Activated CD4-positive, CD25-positive, alpha-beta regulatory T cell (primary cell): ENCODE results near the gene PTH2R.
"Not testable (repeated sequence)": the region's sequence is repeated elsewhere in the genome, so short reads cannot be mapped to it uniquely, and the experiment has no call there.

Experiments
- DNase-seq, 4 experiments: peaks; one replicate each; lab custom pipeline; 2025; lab: John Stamatoyannopoulos, UW

The PTH2R gene

DNA sequence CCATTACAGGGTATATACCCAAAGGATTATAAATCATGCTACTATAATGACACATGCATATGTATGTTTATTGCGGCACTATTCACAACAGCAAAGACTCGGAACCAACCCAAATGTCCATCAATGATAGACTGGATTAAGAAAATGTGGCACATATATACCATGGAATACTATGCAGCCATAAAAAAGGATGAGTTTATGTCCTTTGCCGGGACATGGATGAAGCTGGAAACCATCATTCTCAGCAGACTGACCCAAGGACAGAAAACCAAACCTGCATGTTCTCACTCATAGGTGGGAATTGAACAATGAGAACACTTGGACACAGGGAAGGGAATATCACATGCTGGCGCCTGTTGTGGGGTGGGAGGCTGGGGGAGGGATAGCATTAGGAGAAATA lies 9.8 kb upstream of the PTH2R start:
- DNase-seq = not testable (repeated sequence)

DNA sequence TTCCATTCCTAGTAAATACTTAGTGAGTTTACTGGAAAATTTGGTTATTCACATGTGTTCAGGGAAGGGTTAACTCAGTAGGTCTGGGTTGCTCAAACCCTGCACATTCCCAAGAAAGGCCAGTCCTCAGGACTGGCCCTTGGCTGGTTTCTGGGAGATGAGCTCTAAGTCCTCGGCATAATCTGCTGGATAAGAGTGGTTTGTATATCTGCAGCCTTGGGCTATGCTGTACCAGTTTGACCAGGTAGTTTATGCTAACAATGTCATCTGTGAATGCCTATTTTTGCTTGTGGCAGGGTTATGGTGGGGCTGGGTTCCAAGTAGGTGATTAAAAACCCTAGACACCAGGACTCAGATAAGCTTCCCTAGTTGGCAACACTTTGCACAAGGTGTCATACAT lies 7.4 kb upstream of the PTH2R start:
- no peak for DNase-seq

DNA sequence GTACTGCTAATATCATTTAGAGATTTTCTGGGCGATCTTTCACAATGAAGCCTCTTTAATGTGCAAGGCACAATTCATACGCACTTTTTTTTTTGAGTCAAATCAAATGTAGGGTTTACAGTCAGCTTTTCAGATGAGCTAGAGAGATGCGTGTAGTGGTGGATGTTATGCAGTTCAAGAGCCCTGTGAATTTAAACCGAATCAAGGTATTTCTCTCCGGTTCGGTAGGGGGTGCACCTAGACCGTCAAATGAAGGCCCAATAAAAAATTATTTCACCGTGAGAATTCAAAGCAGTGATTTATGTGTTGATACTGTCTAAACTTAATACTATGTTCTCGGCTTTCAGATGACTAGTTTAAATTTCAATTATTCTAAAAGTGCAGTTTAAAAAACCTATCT lies 1.1 kb downstream of the PTH2R start:
- DNase-seq = no peak

DNA sequence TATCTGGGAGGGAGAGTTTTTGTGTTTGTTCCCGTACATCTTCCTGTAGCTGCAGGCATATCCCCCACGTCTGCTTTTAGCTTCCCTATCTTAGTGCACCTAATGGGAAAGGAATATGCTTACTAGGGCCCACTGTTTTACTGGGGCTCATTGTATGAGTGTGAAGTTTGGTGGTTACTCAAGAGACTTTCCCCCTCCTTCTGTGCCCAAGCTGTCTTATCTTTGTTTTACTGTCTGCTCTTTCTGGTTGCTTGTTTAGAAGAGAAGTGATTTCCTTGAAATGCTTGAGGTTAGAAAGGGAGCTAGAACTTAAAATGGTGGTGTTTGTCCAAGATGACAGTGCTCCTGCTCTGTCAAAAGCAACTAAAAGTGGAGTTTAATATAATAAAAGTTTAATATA lies 7.3 kb downstream of the PTH2R start:
- no peak for DNase-seq

DNA sequence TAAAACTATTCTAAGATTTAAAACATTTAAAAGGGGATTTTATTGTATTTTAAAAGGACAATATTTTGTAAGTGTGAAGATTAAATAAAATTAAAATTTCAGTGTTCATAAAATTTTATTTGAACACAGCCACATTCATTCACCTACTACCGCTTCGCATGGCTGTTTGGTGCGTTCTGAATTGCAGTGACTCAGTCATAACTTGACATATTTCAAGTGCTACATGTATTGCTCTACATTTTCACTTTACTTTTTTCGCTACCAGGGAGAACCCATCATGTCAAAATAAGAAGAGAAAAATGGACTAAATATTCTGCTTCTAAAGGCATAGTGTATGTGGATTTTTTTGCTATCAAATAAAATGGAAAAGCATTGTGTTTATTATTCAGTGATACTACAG lies 8.7 kb downstream of the PTH2R start:
- DNase-seq = no peak

DNA sequence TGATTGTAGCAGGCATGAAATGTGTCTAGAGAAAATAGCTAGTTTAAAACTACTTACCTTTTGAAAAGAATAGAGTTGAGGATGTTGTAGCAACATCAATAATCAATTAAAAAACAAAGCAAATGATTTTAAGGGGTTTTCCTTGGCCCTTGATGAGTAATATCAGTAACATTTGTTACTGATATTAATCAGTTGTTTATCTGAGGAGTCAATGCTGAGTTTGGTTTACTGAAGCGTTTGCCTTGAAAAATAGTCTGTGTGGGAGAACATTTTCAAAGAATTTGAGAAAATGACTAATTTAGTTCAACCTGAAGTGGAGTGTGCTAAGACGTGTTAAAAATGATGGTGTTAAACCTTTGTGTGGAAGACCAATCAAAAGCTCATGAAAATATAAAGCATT lies 9.3 kb downstream of the PTH2R start:
- DNase-seq = no peak

DNA sequence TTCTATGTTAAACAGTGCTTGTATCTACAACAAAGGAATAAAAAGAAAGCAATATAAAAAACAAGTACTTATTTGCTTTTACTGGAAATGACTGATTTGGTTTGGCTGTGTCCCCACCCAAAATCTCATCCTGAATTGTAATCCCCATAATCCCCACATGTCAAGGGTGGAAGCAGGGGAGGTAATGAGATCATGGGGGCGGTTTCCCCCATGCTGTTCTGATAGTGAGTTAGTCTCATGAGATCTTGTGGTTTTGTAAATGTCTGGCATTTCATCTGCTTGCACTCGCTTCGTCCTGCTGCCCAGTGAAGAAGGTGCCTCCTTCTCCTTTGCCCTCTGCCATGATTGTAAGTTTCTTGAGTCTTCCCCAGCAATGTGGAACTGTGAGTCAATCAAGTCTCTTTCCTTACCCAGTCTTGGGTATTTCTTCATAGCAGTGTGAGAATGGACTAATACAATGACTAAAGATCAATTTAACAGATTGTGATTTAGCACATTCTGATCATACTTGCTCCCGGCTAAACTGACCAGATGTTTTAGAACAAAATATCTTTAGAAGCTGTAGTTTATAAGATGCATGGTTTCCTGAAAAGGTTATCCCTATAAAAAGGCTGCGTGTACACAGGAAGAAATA lies 19.9 kb downstream of the PTH2R start:
- no peak for DNase-seq

DNA sequence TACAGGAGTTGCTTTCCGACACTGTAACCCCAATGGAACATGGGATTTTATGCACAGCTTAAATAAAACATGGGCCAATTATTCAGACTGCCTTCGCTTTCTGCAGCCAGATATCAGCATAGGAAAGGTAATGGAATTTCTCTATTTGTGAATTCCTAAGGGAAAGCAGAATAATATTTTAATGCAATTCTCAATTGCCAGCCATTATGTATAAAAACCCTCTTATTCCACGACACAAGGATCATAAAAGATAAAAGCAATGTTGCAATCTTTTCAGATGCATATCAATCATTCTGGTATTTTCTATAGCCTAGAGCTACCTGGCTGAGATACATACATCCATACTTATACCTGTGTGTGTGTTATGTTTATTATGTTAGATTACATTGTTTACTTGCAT lies 31.2 kb downstream of the PTH2R start:
- DNase-seq = no peak

DNA sequence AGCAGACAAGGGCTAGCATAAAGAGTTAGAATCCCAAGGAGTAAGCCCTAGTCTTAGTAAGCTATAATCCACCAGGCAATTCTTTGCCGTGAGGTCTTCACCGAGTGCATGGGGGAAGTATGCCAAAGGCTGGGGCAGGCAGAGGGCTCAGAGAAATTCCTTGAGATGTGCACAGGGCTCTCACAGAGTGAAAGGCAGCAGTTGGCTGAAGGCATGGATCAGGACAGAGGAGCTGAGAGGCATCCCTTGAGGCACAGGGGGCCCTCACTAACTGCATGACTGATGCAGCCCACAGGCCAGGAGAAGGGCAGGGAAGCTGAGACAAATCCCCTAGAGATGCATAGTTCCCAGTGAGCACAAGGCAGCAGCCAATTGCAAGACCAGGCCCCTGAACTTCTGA lies 34.1 kb downstream of the PTH2R start:
- no peak for DNase-seq

DNA sequence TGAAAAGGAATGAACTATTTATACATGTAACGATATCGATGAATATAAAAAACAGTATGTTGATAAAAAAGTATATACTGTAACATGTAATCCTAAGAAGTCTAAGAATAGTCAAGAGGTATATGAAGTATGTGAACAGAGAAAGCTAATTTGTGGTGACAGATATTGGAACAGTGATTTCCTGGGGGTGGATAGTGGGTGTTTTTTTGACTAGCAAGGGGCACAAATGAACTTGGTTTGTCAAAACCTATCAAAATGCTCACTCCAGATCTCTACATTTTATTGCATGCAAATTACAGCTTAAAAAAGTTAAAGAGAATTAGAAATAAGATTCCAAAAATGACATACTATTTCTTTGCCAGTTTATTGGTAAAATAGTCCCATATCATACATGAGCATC lies 35.4 kb downstream of the PTH2R start:
- DNase-seq = no peak

DNA sequence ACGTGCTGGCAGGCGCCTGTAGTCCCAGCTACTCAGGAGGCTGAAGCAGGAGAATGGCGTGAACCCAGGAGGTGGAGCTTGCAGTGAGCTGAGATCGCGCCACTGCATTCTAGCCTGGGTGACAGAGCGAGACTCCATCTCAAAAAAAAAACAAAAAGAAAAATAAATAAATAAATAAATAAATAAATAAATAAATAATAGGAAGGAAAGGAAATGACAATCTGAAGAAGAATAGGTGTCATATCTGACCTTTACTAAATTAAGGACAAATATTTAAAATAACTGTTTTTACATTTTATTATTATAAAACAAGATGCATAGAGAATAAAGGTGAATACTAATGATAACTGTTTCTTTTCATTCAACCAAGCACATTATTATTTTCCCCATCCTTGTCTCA lies 40.9 kb downstream of the PTH2R start:
- not testable (repeated sequence) for DNase-seq

DNA sequence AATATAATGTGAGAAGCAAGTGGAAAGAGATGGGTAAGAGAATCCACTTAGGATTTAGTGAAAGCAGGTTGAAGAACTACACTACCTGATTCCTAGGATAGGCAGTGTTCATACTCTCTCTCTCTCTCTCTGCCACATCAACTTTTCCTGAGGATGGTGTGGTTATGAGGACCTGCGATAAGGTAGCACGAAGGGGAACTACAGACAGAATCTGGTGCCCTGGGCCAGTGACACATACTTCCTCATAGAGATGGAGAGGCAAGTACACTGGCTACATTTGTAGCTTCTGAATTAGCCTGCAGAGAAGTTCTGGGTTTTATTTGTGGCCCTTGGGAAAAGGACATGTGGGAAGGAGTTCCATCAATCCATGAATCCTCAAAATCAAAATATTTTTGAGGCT lies 44.5 kb downstream of the PTH2R start:
- no peak for DNase-seq

DNA sequence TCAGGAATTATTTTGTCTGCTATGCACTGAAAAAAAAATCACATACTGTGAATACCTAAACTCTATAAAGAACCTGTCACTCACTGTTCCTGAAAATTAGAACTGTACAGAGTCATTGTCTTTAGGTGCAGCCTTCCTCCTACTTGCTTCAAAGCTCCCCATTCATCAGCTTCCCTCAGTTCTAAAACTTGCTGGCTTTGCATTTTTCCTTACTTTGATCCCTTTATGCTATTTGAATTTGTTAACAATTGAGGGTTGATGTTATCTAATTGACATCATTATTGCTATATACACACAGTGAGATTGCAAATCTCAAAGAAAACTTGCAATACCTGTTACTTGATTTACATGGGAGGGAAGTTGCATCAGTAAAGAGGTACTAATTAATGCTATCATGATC lies 48.3 kb downstream of the PTH2R start:
- no peak for DNase-seq

DNA sequence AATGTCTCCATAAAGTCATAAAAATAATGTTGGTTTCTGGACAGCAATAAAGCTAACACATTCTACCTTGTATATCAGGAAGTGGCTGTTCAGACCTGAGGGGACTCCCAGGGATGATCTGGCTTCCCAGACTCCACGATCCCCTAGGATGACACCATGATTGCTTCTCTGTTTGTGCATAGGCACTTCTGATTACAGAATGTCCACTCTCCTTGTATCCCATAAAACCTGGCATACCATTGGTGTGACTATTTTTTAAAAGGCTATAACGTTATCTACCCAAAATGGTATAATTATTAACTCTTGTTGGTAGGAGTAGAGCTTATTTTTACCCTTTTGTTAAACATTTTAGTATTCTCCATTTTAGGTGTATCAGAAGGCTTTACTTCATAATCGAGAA lies 57.1 kb downstream of the PTH2R start:
- DNase-seq = no peak

DNA sequence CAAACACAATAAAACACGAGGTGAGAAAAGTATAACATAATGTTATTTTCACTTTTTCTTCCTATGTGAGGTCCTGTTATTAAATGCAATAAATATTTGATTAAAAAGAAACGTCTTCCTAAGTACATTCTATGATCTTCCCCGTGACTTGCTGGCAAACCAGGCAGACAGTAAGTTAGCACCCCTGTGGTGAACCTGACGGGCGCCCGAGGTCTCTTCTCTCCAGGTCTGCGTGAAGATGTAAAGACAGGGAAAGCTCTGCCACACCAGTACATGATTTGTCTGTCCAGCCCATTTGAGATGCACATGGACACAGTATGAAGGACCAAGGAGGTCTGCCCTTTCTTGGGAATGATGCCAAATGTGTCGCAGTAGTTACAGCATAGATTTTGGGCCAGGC lies 57.6 kb downstream of the PTH2R start:
- no peak for DNase-seq

DNA sequence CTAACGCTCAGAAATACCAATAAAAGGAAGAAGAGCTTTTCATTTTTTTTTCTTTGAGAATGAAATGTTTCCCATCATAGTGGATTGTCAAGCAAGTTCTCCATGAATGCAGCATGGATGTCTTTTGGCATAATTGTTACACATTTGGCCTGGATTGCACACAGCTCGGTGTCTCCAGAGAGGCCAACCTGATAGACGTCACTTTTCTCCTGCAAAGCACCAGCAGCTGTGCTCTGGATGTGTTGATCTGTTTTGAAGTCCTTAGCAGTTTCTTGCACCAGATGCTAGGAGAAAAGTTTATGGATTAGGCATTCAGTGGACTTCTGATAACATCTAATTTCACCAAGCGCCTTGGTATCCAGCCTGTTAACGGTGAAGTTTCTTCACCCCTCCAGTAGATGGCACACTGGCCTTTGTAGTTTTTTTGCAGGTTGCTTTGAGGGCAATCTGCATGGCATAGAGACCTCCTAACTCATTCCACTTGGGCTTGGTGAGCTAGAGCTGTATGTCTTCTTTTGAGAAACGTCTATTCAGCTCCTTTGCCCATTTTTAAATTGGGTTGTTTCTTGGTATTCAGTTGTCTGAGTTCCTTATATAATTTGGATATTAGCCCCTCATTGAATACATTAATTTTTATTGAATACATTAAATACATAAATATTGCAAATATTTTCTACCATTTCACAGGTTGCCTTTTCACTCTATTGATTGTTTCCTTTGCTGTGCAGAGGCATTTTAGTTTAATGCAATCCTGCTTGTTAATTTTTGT lies 59.7 kb downstream of the PTH2R start:
- no peak for DNase-seq

DNA sequence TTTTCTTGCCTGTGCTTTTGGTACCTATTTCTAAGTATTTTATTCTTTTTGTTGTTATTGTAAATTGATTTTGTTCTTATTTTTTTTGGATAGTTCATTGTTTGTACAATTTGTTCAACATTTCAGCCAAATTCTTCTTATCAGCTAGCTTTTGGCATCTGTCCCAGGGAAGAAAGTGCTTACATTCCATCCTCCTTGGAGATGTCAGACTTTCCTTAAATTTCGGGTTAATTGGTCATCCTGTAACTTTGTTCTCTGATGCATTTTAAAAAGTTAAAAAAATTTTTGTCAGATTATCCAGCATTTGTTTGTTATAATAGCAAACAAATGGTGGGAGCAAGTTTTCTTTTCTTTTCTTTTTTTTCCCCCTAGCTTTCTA lies 60.3 kb downstream of the PTH2R start:
- no peak for DNase-seq

DNA sequence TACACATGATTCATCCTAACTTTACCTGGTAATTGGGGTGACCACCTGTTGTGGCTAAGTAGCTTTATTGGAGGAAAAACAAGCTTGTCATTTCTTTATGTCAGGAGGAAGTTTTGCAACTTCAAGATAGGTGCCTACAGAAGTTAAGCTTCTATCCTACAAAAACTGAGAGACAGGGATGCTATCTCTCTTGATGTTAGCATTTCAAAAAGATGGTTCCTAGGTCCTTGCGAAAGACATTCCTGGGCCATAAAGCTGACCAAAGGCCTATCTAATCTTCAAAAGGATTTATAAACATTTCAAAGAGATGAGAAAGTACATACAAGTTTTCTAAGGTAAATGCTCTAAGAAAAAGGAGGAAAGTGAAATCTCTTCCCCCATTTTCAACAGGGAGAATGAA lies 61.0 kb downstream of the PTH2R start:
- DNase-seq = no peak

DNA sequence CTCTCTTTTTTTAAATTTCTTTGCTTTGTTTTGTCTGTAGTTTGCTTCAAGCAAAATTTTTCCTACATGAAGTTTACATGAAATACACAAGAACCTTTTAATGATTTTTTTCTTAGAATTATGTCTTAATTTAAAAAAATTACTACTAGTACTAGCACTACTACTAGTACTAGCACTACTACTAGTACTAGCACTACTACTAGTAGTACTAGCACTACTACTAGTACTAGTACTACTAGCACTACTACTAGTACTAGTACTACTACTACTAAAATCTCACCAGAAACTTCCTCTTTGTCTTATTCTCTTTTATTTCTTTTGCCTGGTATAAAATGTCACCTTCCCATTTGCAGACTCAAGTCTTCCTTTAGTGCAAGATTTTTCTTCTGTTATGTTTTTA lies 71.1 kb downstream of the PTH2R start:
- DNase-seq = no peak

DNA sequence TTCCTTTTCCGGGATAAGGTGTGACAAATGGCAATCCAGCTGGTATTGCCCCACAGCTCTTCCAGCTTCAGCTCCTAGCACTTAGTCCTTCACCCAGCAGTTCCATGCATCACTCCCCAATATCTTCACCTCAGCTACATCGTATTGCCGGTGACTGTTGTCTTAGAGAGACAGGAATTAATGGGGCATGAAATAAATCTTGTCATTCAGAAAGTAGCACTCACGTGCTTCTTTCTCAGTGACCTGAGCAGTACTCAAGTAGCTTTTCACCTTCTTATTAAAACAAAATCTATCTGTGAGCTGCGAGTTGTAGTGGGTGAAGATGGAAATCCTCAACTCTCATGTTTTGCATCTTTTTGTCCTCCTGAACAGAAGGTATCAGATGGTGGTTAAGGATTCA lies 72.8 kb downstream of the PTH2R start:
- no peak for DNase-seq

DNA sequence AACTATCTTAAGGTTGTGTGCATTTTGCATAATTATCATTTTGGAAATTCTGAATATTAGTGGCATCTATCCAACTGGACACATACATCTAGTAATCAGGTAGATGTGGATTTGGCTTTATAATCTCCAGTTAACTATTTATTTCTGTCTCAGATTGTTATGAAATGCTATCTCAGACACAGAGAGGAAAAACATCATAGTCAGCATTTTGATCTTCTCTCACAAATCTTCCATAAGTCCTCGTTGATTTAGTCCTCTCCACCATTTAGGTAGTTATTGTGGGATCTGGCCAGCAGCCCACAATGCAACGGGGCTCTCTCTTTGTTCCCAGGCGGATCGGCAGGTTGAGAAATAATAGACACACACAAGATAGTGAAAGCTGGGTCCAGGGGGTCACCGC lies 75.4 kb downstream of the PTH2R start:
- not testable (repeated sequence) for DNase-seq

DNA sequence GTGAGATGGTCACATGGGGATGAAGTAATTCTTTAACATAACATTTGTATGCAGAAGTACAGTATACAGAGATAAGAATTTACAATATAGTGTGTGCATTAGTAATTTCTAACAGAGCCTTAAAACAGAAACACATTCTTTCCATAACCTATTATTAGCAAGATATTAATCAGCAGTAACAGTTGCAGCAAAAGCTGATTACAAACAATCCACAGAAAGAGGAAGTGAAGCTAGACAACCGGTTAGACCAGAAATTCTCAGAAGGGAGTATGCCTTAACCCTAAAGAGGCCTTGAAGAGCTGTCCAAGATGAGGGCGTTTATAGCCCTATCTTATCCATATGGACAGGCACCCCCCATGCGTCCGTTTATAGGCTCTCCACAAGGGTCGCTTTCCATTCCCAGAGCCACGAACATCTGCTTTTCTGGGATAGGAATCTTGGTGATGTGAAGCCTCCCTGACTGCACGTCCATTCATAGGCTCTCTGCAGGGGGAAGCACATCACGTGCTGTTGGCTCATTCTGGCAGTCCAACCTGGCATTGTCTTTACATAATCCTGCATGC lies 75.9 kb downstream of the PTH2R start:
- DNase-seq = not testable (repeated sequence)

DNA sequence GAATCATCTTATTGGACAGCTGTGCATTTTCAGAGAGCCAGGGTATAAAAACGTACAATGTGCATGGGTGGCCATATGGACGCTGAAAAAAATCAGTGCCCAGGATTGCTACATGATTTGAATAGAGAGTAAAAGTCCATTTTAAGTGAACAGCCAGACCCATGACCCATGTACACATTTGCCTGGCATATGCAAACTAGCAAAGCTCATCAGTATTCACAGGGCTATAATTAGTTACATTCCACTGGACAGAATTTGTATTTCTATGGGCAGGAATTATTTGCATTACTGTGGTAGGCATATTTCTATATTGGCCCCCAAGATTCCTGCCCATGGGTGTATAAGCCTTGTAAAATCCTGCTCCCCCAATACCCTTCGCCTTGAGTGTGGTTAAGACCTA lies 78.8 kb downstream of the PTH2R start:
- DNase-seq = no peak
